BE2C (cell line): ENCODE results near the gene ZNF607.

Experiments
- DNase-seq: peaks from one replicate; pipeline ENCODE4 v3.0.0-alpha.2; 2020
- H3K27me3 ChIP-seq: fragments of 250-450 bp; sonication (Bioruptor Pico); 2 replicates; pipeline ENCODE4 v1.5.1; 2020; ENCODE audit warnings: mild to moderate bottlenecking
- H3K36me3 ChIP-seq: fragments of 250-450 bp; sonication (Bioruptor Pico); 2 replicates; pipeline ENCODE4 v1.5.1; 2020; ENCODE audit warnings: mild to moderate bottlenecking
- H3K4me1 ChIP-seq: fragments of 250-450 bp; sonication (Bioruptor Pico); 2 replicates; pipeline ENCODE4 v1.5.1; 2020
- H3K4me3 ChIP-seq: 2 replicates; pipeline ENCODE4 v1.5.1; 2011; ENCODE audit warnings: low read depth, low read length
- H3K9me3 ChIP-seq: fragments of 250-450 bp; sonication (Bioruptor Pico); 2 replicates; pipeline ENCODE4 v1.5.1; 2020
- TF ChIP-seq, protein P1 (sequence below): IDR thresholded peaks from 2 replicates; pipeline ENCODE4 v1.5.1; 2012; ENCODE audit warnings: mild to moderate bottlenecking, low read depth, low read length

ZNF607 gene

DNA sequence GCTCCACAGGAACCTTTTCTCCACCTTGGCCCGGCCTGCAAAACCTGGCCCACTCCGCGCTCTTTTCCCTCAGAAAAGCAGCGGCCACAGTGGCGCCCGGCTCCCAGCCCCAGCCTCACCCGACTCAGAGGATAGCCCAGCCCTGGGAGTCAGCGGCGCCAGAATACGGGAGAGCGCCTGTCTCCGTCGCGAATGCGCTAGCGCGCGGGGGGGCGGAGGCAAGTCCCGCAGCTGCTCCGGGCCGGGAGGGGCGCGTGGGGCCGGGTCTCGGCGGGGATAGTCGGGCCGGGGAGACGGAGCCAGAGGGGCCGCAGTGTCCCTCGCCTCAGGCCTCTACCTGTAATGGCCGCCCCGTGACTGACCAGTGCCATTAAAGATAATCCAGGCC, 64.3 kb downstream of the ZNF607 start, which contains the start of gene ZFP30:
Gene ZFP30 (minus strand): TSS at position 165 of the 388 bp plus-strand sequence. CDS start 7,643 bp downstream, outside the sequence.
- no peaks in the 10 kb centered on the region for H3K36me3 ChIP-seq
- peak; percentile 93 for DNase-seq
- TF ChIP-seq, protein P1, sequence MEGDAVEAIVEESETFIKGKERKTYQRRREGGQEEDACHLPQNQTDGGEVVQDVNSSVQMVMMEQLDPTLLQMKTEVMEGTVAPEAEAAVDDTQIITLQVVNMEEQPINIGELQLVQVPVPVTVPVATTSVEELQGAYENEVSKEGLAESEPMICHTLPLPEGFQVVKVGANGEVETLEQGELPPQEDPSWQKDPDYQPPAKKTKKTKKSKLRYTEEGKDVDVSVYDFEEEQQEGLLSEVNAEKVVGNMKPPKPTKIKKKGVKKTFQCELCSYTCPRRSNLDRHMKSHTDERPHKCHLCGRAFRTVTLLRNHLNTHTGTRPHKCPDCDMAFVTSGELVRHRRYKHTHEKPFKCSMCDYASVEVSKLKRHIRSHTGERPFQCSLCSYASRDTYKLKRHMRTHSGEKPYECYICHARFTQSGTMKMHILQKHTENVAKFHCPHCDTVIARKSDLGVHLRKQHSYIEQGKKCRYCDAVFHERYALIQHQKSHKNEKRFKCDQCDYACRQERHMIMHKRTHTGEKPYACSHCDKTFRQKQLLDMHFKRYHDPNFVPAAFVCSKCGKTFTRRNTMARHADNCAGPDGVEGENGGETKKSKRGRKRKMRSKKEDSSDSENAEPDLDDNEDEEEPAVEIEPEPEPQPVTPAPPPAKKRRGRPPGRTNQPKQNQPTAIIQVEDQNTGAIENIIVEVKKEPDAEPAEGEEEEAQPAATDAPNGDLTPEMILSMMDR, result no peak
- H3K4me3 ChIP-seq, result peak within 1 kb of the TSS; percentile 87
- H3K4me1 ChIP-seq, result no peaks in the 10 kb centered on the region
- no peaks in the 10 kb centered on the region for H3K27me3 ChIP-seq
- no peaks in the 10 kb centered on the region for H3K9me3 ChIP-seq

DNA sequence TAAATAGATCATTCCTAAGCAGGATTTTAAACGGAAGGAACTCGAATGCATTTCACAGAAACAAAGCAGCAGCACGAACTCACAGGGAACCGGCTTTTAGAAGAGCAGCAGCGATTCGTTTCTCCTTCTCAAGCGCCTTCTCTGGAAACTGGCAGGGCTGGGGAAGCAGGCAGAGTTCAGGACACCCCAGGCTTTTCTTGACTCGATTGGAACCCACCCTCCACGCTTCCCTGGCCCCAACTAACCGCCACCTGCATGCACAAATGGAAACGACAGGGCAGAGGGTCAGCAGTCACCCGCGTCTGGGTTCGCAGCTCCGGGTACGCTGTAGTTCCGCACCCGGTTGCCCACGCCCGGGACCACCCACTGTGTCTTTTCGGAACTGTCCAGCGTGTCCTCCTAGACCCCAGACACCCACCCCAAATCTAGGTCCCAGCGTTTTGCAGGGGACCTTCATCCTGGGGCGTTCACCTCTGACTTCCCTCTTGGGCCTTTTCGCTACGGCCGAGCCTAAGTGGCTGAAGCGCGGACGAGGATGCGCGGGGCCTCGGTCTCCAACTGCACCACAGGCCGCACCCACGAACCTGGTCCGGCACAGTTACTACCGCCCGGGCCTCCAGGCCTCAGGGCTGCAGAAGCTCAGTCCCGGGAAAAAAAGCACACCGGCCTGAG, 64.8 kb downstream of the ZNF607 start:
- H3K4me3 ChIP-seq, result peak overlapping the region; percentile 87
- peak; percentile 46 for DNase-seq

DNA sequence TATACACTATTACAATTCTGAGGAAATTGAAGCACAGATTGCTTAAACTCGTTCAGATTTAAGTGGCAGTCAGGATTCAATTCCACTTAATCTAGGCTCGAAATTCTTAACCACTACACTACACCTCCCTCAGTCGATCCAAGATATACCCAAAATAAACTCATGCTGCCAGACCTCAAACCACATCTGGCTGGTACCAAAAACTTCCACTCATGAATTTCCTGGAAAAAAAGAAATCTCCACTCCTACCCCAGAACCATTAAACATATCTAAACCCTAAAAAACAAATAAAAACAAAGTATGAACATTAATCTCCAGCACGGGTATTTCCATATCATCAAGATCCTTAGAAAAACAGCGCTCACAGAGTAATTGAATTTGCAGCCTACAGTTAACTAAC, 65.4 kb downstream of the ZNF607 start:
- H3K4me3 ChIP-seq, result peak overlapping the region; percentile 87
- no peaks in the 10 kb centered on the region for H3K27me3 ChIP-seq
- no peaks in the 10 kb centered on the region for H3K9me3 ChIP-seq
- no peak for DNase-seq
- TF ChIP-seq, protein P1, result no peak
- no peaks in the 10 kb centered on the region for H3K36me3 ChIP-seq
- no peaks in the 10 kb centered on the region for H3K4me1 ChIP-seq

More for the DNA sequence above, 64.8 kb downstream of the ZNF607 start:
- Histone ChIP-seq H3K9me3 (no peaks in the 10 kb centered on the region), H3K36me3 (no peaks in the 10 kb centered on the region), H3K27me3 (no peaks in the 10 kb centered on the region), H3K4me1 (no peaks in the 10 kb centered on the region)
- TF ChIP-seq, protein P1, result no peak
